Thyroid gland (tissue), 4 donors: ENCODE results near the gene SETD3. TPM values are rescaled to one million over a fixed set of nuclear protein-coding genes. Genes with fewer than 3 reads are reported as not detected.

ENCODE experiments used
- DNase-seq, 2 donors: peaks; one replicate each; pipeline ENCODE4 v3.0.0-alpha.2; 2019
- H3K27ac ChIP-seq, 3 donors: fragments of 200-600 bp; sonication (generic); 1 replicate in 2 of 3; 2 replicates in 1 of 3; pipeline ENCODE4 v1.5.1; 2016 to 2019; ENCODE audit warnings: mild to moderate bottlenecking in 1 of 3, moderate library complexity in 1 of 3
- H3K27me3 ChIP-seq: fragments of 200-600 bp; sonication (generic); one replicate; pipeline ENCODE4 v1.5.1; 2019
- H3K36me3 ChIP-seq, 2 donors: fragments of 200-600 bp; sonication (generic); one replicate each; pipeline ENCODE4 v1.5.1; 2016 to 2019
- H3K4me1 ChIP-seq, 2 donors: fragments of 200-600 bp; sonication (generic); one replicate each; pipeline ENCODE4 v1.5.1; 2017 to 2019
- H3K4me3 ChIP-seq, 3 donors: fragments of 200-600 bp; sonication (generic); replicated peaks in 1 of 3; 1 replicate in 2 of 3; 2 replicates in 1 of 3; pipeline ENCODE4 v1.5.1; 2016; ENCODE audit warnings: mild to moderate bottlenecking in 1 of 3
- H3K9me3 ChIP-seq: fragments of 200-600 bp; sonication (generic); one replicate; pipeline ENCODE4 v1.5.1; 2017
- POLR2A ChIP-seq, 2 donors: fragments of 450-650 bp; IDR thresholded peaks; one replicate each; pipeline ENCODE4 v1.6.1; 2017; ENCODE audit warnings: antibody characterized with exemption in 2 of 2, mild to moderate bottlenecking in 2 of 2, moderate library complexity in 1 of 2
- WGBS, 2 donors: methylation state at CpG; one replicate each; pipeline ENCODE4 v1.1.5; 2017; 5-methylcytosine and 5-hydroxymethylcytosine counted together
- intact Hi-C: fragments of 100-400 bp; cut with DNase I; formaldehyde crosslinking; loops from one replicate; pipeline ENCODE4 v1.15.1; 2023
- total RNA-seq, 4 donors: library from RNA; depleted of rRNA; stranded (reverse); fragments of >200 nt; gene quantifications; one replicate each; pipeline ENCODE4 v1.2.3, GENCODE V29; 2016
- TF ChIP-seq, protein P1 (sequence below), 6 experiments: fragments of 200-600 bp in 3 of 6; fragments of 450-650 bp in 3 of 6; sonication (generic) in 3 of 6; IDR thresholded peaks; one replicate each; pipeline ENCODE4 v1.5.1; 2016 to 2019; ENCODE audit warnings: antibody characterized with exemption in 6 of 6, mild to moderate bottlenecking in 2 of 6, inconsistent platforms in 1 of 6, moderate library complexity in 1 of 6

The SETD3 gene
- total RNA-seq, 4 donors from 2014 or later: 119 to 141 (median 130) TPM

- H3K4me3 ChIP-seq: no peak overlapping the region
- no peak overlapping the region for H3K27ac ChIP-seq
Observed at GRCh38 chr14:99374964-99375363, 105.7 kb downstream of the SETD3 start.

GRCh38 chr14:99363616-99364290, 116.9 kb downstream of the SETD3 start:
- DNase-seq: no peak
- H3K4me1 ChIP-seq: no peaks in the 10 kb centered on the region
- 71 to 73% methylated on average over 10 to 15 of the region's 16 CpGs for whole genome bisulfite sequencing, 2 donors
- intact Hi-C loops: no loop called here
- TF ChIP-seq, protein P1, sequence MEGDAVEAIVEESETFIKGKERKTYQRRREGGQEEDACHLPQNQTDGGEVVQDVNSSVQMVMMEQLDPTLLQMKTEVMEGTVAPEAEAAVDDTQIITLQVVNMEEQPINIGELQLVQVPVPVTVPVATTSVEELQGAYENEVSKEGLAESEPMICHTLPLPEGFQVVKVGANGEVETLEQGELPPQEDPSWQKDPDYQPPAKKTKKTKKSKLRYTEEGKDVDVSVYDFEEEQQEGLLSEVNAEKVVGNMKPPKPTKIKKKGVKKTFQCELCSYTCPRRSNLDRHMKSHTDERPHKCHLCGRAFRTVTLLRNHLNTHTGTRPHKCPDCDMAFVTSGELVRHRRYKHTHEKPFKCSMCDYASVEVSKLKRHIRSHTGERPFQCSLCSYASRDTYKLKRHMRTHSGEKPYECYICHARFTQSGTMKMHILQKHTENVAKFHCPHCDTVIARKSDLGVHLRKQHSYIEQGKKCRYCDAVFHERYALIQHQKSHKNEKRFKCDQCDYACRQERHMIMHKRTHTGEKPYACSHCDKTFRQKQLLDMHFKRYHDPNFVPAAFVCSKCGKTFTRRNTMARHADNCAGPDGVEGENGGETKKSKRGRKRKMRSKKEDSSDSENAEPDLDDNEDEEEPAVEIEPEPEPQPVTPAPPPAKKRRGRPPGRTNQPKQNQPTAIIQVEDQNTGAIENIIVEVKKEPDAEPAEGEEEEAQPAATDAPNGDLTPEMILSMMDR (IDR thresholded peaks at IDR 0.05): no peak
- no peak for TF ChIP-seq POLR2A (IDR thresholded peaks at IDR 0.05)
- no peaks in the 10 kb centered on the region for H3K9me3 ChIP-seq
- H3K27me3 ChIP-seq: no peaks in the 10 kb centered on the region
- H3K4me3 ChIP-seq: no peak overlapping the region
- H3K36me3 ChIP-seq: no peaks in the 10 kb centered on the region
- H3K27ac ChIP-seq: no peak overlapping the region

More at GRCh38 chr14:99374964-99375363, 105.7 kb downstream of the SETD3 start:
- Histone ChIP-seq H3K4me1 (no peaks in the 10 kb centered on the region), H3K36me3 (no peaks in the 10 kb centered on the region), H3K9me3 (no peaks in the 10 kb centered on the region), H3K27me3 (no peaks in the 10 kb centered on the region)
- TF ChIP-seq, protein P1 (IDR thresholded peaks at IDR 0.05): no peak
- TF ChIP-seq POLR2A (IDR thresholded peaks at IDR 0.05): no peak
- intact Hi-C loops: no loop called here
- 84 to 96% methylated on average over 5 to 11 of the region's 11 CpGs for WGBS, 2 donors
- no peak for DNase-seq

GRCh38 chr14:99363051-99363450, 117.6 kb downstream of the SETD3 start:
- H3K9me3 ChIP-seq: no peaks in the 10 kb centered on the region
- 91% methylated on average over 8 to 12 of the region's 12 CpGs for WGBS, 2 donors
- no peak overlapping the region for H3K4me3 ChIP-seq
- H3K4me1 ChIP-seq: no peaks in the 10 kb centered on the region
- intact Hi-C loops: no loop called here
- TF ChIP-seq POLR2A (IDR thresholded peaks at IDR 0.05): no peak
- TF ChIP-seq, protein P1 (IDR thresholded peaks at IDR 0.05): no peak
- H3K27me3 ChIP-seq: no peaks in the 10 kb centered on the region
- DNase-seq: no peak
- no peaks in the 10 kb centered on the region for H3K36me3 ChIP-seq
- H3K27ac ChIP-seq: no peak overlapping the region

DNA sequence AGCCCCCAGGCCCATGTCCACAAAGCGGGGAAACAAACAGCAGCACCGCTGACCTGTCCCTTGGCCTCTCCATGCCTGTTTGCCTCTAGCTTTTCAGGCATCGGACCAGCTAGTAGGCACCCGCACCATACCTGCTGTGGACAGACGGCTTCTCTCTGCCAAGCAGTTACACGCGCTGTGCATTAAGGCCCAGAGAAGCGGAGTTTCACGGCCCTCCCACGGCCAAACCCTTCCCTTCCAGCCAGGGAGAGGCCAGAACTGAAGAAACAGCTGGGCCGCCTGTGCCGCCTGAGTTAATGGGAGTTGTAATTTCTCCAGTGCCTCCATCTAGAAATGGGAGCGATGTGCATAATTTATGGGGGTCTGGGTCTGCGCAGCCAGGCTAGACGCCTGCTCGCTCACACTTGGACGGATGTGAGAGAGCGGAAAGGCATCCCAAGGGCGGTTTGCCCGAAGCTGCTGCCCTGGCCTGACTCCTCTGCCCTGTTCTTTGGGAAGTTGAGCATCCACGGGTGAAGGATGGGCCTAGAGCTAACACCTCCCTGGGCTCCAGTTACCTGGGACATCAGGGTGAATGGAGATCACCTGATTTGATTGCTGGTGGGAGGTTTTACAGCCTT, 119.0 kb downstream of the SETD3 start:
- no peak overlapping the region for H3K4me3 ChIP-seq
- 89 to 90% methylated on average over 19 to 21 of the region's 21 CpGs for WGBS, 2 donors
- intact Hi-C loops: no loop called here
- TF ChIP-seq, protein P1 (IDR thresholded peaks at IDR 0.05): no peak
- no peak for TF ChIP-seq POLR2A (IDR thresholded peaks at IDR 0.05)
- no peaks in the 10 kb centered on the region for H3K4me1 ChIP-seq
- H3K27ac ChIP-seq: no peak overlapping the region
- H3K27me3 ChIP-seq: no peaks in the 10 kb centered on the region
- no peaks in the 10 kb centered on the region for H3K9me3 ChIP-seq
- DNase-seq: no peak
- H3K36me3 ChIP-seq: no peaks in the 10 kb centered on the region
